H1 (cell line): ENCODE measurements around the gene HOXB5. TPM values are rescaled to one million over a fixed set of nuclear protein-coding genes. Genes with fewer than 3 reads are reported as not detected.
A peak's percentile ranks its signal among the peaks of the same experiment; 100 is the strongest.

Source experiments
- JUN ChIP-seq: IDR thresholded peaks from 2 replicates; pipeline ENCODE4 v1.6.1; 2011; ENCODE audit warnings: low read depth, mild to moderate bottlenecking, improper control_type of control experiment, low read length
- YY1 ChIP-seq: IDR thresholded peaks from 2 replicates; pipeline ENCODE4 v1.6.1; 2011; ENCODE audit warnings: low read depth, mild to moderate bottlenecking, low read length
- polyA plus RNA-seq, 7 experiments: library from polyadenylated mRNA; depleted of rRNA in 3 of 7; stranded (reverse) in 5 of 7; unstranded in 2 of 7; fragments of >200 nt in 5 of 7; fragments of 200-250 nt in 2 of 7; gene quantifications; 1 replicate in 5 of 7; 2 replicates in 1 of 7; 4 replicates in 1 of 7; pipeline versions ENCODE4 v1.2.1 to v1.2.3, GENCODE V29; 2011 to 2013; ENCODE audit warnings: missing spikeins in 2 of 7, mixed read lengths in 2 of 7
- total RNA-seq: library from RNA; stranded (reverse); fragmentation: NEBNext Ultra II Directional; extraction: Animal tissue kit (Norgen Biotek cat#: 25700); gene quantifications from 2 replicates; pipeline ENCODE4 v1.2.1, GENCODE V29; 2021

The HOXB5 gene
- total and polyA plus RNA-seq, 2 of the 8 experiments (the other 6 are each of a cell fraction or from before 2014, with no cell fraction given), result not detected

DNA sequence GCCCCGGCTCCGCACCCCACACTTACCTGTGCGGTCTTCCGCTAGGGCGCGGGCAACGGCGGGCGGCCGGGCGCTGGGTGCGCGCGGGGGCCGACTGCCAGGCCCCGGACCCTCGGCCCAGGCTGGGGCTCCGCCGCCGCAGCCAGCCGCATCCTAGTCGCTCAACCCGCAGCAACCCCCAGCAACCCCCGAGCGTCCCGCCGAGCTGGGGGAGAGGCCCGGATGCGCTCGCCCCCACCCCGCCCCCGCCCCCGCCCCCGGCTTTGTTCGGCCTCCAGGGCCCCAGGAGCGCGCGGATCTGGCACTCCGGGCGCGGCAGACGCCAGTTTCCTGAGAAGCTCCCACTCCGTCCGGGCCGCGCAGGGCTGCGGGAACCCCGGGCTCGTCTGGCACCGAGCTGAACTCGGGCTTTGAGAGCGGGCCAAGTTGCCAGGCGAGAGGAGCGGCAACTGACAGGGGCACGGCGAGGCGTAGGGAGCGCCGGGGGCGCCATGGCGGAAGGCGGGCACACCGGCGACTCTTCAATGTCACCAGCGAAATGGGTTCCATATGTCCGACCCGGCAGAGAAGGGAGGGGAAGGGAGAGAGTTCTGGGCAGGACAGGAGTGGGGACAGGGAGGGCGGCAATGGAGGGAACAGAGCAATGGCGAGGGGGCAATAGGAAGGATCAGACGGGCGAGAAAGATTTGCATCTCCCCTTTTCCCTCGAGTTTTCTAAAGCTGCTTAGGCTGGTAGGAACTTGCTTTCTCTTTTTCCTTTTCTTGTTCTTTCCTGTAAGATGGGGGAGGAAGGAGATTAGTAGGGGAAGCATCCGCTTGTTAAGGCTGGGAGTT, 29.2 kb downstream of the HOXB5 start (continued):
- TF ChIP-seq YY1, result 0 out of 2 replicates have a peak, but pooled peaks have one; percentile 40
- no peak for TF ChIP-seq JUN
